Measurements from ENCODE around the gene UTS2. TPM values are rescaled to one million over a fixed set of nuclear protein-coding genes. Genes with fewer than 3 reads are reported as not detected.
A peak's percentile ranks its signal among the peaks of the same experiment; 100 is the strongest.

UTS2 gene
- total RNA-seq, 1 donor from 2014 or later: 5.9 TPM

- Mint-ChIP-seq H3K27me3 (no peaks in the 10 kb centered on the region), H3K27ac (no peak overlapping the region), H3K36me3 (ENCODE audit: low read depth) (no peaks in the 10 kb centered on the region), H3K4me1 (peaks cover 5% of the 10 kb centered on the region), H3K9me3 (no peaks in the 10 kb centered on the region), H3K4me3 (no peak overlapping the region)
- POLR2A ChIA-PET: no interaction called here
- ATAC-seq (ENCODE audit: low read depth) (no peak), DNase-seq (no peak)
- TF ChIP-seq, protein P1, sequence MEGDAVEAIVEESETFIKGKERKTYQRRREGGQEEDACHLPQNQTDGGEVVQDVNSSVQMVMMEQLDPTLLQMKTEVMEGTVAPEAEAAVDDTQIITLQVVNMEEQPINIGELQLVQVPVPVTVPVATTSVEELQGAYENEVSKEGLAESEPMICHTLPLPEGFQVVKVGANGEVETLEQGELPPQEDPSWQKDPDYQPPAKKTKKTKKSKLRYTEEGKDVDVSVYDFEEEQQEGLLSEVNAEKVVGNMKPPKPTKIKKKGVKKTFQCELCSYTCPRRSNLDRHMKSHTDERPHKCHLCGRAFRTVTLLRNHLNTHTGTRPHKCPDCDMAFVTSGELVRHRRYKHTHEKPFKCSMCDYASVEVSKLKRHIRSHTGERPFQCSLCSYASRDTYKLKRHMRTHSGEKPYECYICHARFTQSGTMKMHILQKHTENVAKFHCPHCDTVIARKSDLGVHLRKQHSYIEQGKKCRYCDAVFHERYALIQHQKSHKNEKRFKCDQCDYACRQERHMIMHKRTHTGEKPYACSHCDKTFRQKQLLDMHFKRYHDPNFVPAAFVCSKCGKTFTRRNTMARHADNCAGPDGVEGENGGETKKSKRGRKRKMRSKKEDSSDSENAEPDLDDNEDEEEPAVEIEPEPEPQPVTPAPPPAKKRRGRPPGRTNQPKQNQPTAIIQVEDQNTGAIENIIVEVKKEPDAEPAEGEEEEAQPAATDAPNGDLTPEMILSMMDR (IDR thresholded peaks at IDR 0.05): no peak
- intact Hi-C loops (cut with micrococcal nuclease): no loop called here
- CTCF ChIA-PET: interaction anchor here (0.6 kb wide), 2 partner anchors 26 to 1598 kb away, joined by 3 read pairs; no protein-coding TSS in a partner anchor
Measured at GRCh38 chr1:7857000-7857399, 4.1 kb upstream of the UTS2 start.

DNA sequence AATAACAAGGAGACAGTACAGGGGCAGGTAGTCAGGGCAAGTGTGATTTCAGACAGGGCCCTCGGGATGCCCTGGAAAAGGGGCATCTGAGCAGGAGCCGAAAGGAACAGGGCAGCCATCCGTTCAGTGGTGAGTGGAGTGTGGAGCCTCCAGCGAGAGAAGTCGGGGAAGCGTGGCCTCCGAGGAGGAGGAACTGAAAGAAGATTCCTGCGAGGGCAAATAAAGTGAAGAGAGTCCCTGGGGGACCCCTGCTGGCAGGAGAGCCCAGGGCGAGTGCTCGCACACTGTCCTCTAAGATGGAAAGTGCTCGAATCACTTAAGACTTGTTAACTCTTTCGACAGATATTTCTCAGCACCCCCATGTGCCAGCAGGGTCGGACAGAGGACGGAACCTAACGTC lies 3.5 kb upstream of the UTS2 start:
- H3K27ac Mint-ChIP-seq: no peak overlapping the region
- ATAC-seq (ENCODE audit: low read depth): peak; percentile 42
- TF ChIP-seq, protein P1 (IDR thresholded peaks at IDR 0.05): no peak
- H3K27me3 Mint-ChIP-seq: no peaks in the 10 kb centered on the region
- no peak overlapping the region for H3K4me3 Mint-ChIP-seq
- POLR2A ChIA-PET: no interaction called here
- peaks cover 5% of the 10 kb centered on the region for H3K4me1 Mint-ChIP-seq
- no peaks in the 10 kb centered on the region for H3K36me3 Mint-ChIP-seq (ENCODE audit: low read depth)
- intact Hi-C loops (cut with micrococcal nuclease): no loop called here
- no peak for DNase-seq
- no peaks in the 10 kb centered on the region for H3K9me3 Mint-ChIP-seq
- CTCF ChIA-PET: interaction anchor here (0.6 kb wide), 1 partner anchor 1599 kb away, joined by 3 read pairs; no protein-coding TSS in a partner anchor

- ChIA-PET POLR2A (no interaction called here), CTCF (no interaction called here)
- TF ChIP-seq, protein P1 (IDR thresholded peaks at IDR 0.05): no peak
- ATAC-seq (ENCODE audit: low read depth) (no peak), DNase-seq (no peak)
- H3K4me1 Mint-ChIP-seq: peaks cover 5% of the 10 kb centered on the region
- H3K9me3 Mint-ChIP-seq: no peaks in the 10 kb centered on the region
- no peak overlapping the region for H3K4me3 Mint-ChIP-seq
- intact Hi-C loops (cut with micrococcal nuclease): no loop called here
- H3K27ac Mint-ChIP-seq: no peak overlapping the region
- no peaks in the 10 kb centered on the region for H3K36me3 Mint-ChIP-seq (ENCODE audit: low read depth)
- H3K27me3 Mint-ChIP-seq: no peaks in the 10 kb centered on the region
Measured at GRCh38 chr1:7853684-7854026, 790 bp upstream of the UTS2 start.

DNA sequence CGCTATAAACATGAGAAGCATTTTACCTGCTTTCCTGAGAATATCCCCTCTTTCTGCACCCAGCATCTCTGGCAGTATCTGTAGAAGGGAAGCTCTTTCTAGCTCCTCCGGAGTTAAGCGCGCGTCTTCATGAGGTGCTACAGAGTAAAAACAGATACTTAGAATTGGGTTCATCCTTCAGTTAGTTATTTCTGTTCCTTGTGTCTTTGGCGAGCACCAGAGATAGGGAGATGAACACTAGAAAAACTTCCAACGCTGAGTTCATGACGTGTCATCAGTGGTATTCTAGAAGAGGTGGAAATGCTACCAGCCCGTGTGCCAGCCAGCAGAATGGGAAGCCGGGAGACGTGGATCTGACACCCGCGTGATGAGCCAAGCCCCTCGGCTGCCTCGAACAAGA lies 2.1 kb downstream of the UTS2 start:
- ChIA-PET POLR2A (no interaction called here), CTCF (no interaction called here)
- Mint-ChIP-seq H3K9me3 (no peaks in the 10 kb centered on the region), H3K36me3 (ENCODE audit: low read depth) (no peaks in the 10 kb centered on the region), H3K4me3 (no peak overlapping the region), H3K27ac (no peak overlapping the region), H3K4me1 (no peaks in the 10 kb centered on the region), H3K27me3 (no peaks in the 10 kb centered on the region)
- DNase-seq: no peak
- TF ChIP-seq, protein P1 (IDR thresholded peaks at IDR 0.05): no peak
- no peak for ATAC-seq (ENCODE audit: low read depth)
- intact Hi-C loops (cut with micrococcal nuclease): no loop called here

DNA sequence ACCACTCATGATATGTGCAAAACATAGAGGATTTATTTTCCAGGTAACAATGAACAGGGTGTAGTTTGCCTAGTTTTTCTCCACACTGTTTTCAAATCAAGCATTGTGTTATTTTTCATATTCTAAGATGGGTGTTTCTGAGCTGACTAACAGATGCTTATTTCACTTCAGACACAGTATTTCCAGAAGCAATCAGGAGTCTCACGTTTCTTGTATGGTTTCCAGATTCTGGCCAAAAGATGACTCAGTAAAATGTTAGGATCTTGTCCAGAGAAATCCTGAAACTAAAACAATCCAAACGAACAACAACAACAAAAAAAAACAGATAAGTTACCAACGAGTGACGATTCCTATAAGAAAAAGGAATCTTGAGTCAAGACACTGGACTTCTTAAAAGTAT lies 5.3 kb downstream of the UTS2 start:
- intact Hi-C loops (cut with micrococcal nuclease): no loop called here
- POLR2A ChIA-PET: no interaction called here
- CTCF ChIA-PET: no interaction called here
- Mint-ChIP-seq H3K27ac (no peak overlapping the region), H3K4me3 (no peak overlapping the region), H3K4me1 (no peaks in the 10 kb centered on the region), H3K9me3 (no peaks in the 10 kb centered on the region), H3K27me3 (no peaks in the 10 kb centered on the region), H3K36me3 (ENCODE audit: low read depth) (peaks cover 6% of the 10 kb centered on the region)
- ATAC-seq (ENCODE audit: low read depth) (no peak), DNase-seq (no peak)
- TF ChIP-seq, protein P1 (IDR thresholded peaks at IDR 0.05): no peak
